Liver (tissue), 9 donors: ENCODE results near the gene HVCN1. TPM values are rescaled to one million over a fixed set of nuclear protein-coding genes. Genes with fewer than 3 reads are reported as not detected.

ENCODE experiments used
- DNase-seq: peaks from one replicate; pipeline ENCODE4 v3.0.0-alpha.2; 2017; ENCODE audit warnings: low spot score
- H3K27ac ChIP-seq, 2 donors: one replicate each; pipeline ENCODE4 v1.7.0; 2013; ENCODE audit warnings: inconsistent platforms in 2 of 2, low read length in 2 of 2, control low read depth in 1 of 2, low read depth in 1 of 2, mild to moderate bottlenecking in 1 of 2
- H3K27me3 ChIP-seq, 4 donors: one replicate each; pipeline versions ENCODE4 v1.6.1 to v1.7.0; 2013; ENCODE audit warnings: low read length in 3 of 4, inconsistent platforms in 1 of 4, mild to moderate bottlenecking in 1 of 4, moderate library complexity in 1 of 4; ENCODE audit not compliant: control insufficient read depth in 4 of 4, insufficient read depth in 4 of 4
- H3K36me3 ChIP-seq, 4 donors: one replicate each; pipeline versions ENCODE4 v1.6.1 to v1.7.0; 2013; ENCODE audit warnings: low read length in 3 of 4, mild to moderate bottlenecking in 3 of 4, low read depth in 1 of 4, moderate library complexity in 1 of 4; ENCODE audit not compliant: control insufficient read depth in 4 of 4, insufficient read depth in 3 of 4
- H3K4me1 ChIP-seq, 4 donors: one replicate each; pipeline versions ENCODE4 v1.6.1 to v1.7.0; 2013; ENCODE audit warnings: low read length in 3 of 4, mild to moderate bottlenecking in 3 of 4, moderate library complexity in 1 of 4; ENCODE audit not compliant: control insufficient read depth in 4 of 4, insufficient read depth in 4 of 4
- H3K4me3 ChIP-seq, 3 donors: one replicate each; pipeline versions ENCODE4 v1.6.1 to v1.7.0; 2013; ENCODE audit warnings: low read length in 3 of 3, control low read depth in 1 of 3, low read depth in 1 of 3, mild to moderate bottlenecking in 1 of 3
- H3K9ac ChIP-seq, 2 donors: one replicate each; pipeline ENCODE4 v1.7.0; 2013; ENCODE audit warnings: low read length in 2 of 2, mild to moderate bottlenecking in 2 of 2, moderate library complexity in 2 of 2, control low read depth in 1 of 2, low read depth in 1 of 2
- H3K9me3 ChIP-seq, 4 donors: one replicate each; pipeline versions ENCODE4 v1.6.1 to v1.7.0; 2013; ENCODE audit warnings: low read length in 3 of 4; ENCODE audit not compliant: control insufficient read depth in 4 of 4
- CTCF ChIP-seq: fragments of 150-350 bp; IDR thresholded peaks from 2 replicates; pipeline ENCODE4 v1.5.1; 2017; ENCODE audit warnings: improper control_type of control experiment, low read depth, low read length; ENCODE audit not compliant: missing input control
- EGR1 ChIP-seq, 2 donors: IDR thresholded peaks; 2 replicates each; pipeline ENCODE4 v1.6.1; 2016 to 2018; ENCODE audit warnings: antibody characterized with exemption in 2 of 2, low read depth in 2 of 2
- FOXA1 ChIP-seq: IDR thresholded peaks from 2 replicates; pipeline ENCODE4 v1.6.1; 2016; ENCODE audit warnings: antibody characterized with exemption
- FOXA2 ChIP-seq: IDR thresholded peaks from 2 replicates; pipeline ENCODE4 v1.6.1; 2016; ENCODE audit warnings: antibody characterized with exemption
- GABPA ChIP-seq, 2 donors: IDR thresholded peaks in 1 of 2; conservative IDR thresholded peaks in 1 of 2; 2 replicates each; pipeline ENCODE4 v1.6.1; 2016; ENCODE audit warnings: antibody characterized with exemption in 2 of 2, mild to moderate bottlenecking in 1 of 2, moderate library complexity in 1 of 2
- HNF4A ChIP-seq, 2 donors: conservative IDR thresholded peaks; 2 replicates each; pipeline ENCODE4 v1.6.1; 2016; ENCODE audit warnings: antibody characterized with exemption in 2 of 2, mild to moderate bottlenecking in 2 of 2
- HNF4G ChIP-seq: IDR thresholded peaks from 2 replicates; pipeline ENCODE4 v1.6.1; 2016; ENCODE audit warnings: antibody characterized with exemption
- JUND ChIP-seq, 2 donors: IDR thresholded peaks; 2 replicates each; pipeline ENCODE4 v1.6.1; 2016; ENCODE audit warnings: antibody characterized with exemption in 2 of 2
- NR2F2 ChIP-seq: IDR thresholded peaks from 2 replicates; pipeline ENCODE4 v1.6.1; 2016; ENCODE audit warnings: antibody characterized with exemption
- RAD21 ChIP-seq, 2 donors: IDR thresholded peaks; 2 replicates each; pipeline ENCODE4 v1.6.1; 2016; ENCODE audit warnings: antibody characterized with exemption in 2 of 2, mild to moderate bottlenecking in 2 of 2
- RXRA ChIP-seq, 2 donors: IDR thresholded peaks; 2 replicates each; pipeline ENCODE4 v1.6.1; 2017 to 2018; ENCODE audit warnings: antibody characterized with exemption in 2 of 2, mild to moderate bottlenecking in 1 of 2
- SP1 ChIP-seq: IDR thresholded peaks from 2 replicates; pipeline ENCODE4 v1.6.1; 2018; ENCODE audit warnings: antibody characterized with exemption, mild to moderate bottlenecking
- TAF1 ChIP-seq: conservative IDR thresholded peaks from 2 replicates; pipeline ENCODE4 v1.6.1; 2016; ENCODE audit warnings: antibody characterized with exemption, mild to moderate bottlenecking
- YY1 ChIP-seq: IDR thresholded peaks from 2 replicates; pipeline ENCODE4 v1.6.1; 2016; ENCODE audit warnings: antibody characterized with exemption, mild to moderate bottlenecking
- WGBS: extraction: QIAGEN DNeasy Blood & Tissue Kit; methylation state at CpG from one replicate; pipeline ENCODE4 v1.1.7; 2013; 5-methylcytosine and 5-hydroxymethylcytosine counted together
- polyA plus RNA-seq, 2 donors: library from polyadenylated mRNA; stranded (reverse) in 1 of 2; unstranded in 1 of 2; fragments of 200-250 nt in 1 of 2; fragments of >200 nt in 1 of 2; fragmentation: Nextera tagmentation in 1 of 2; extraction: Ambion mirVana in 1 of 2; gene quantifications; one replicate each; pipeline versions ENCODE4 v1.2.1 to v1.2.3, GENCODE V29; 2013 to 2015
- total RNA-seq, 2 donors: library from RNA; depleted of rRNA; stranded (reverse); fragments of >200 nt; gene quantifications; one replicate each; pipeline ENCODE4 v1.2.3, GENCODE V29; 2014
- TF ChIP-seq, protein P1 (sequence below): IDR thresholded peaks from 2 replicates; pipeline ENCODE4 v1.6.1; 2016; ENCODE audit warnings: antibody characterized with exemption
- TF ChIP-seq, protein P2 (sequence below): IDR thresholded peaks from 2 replicates; pipeline ENCODE4 v1.6.1; 2016; ENCODE audit warnings: antibody characterized with exemption, mild to moderate bottlenecking
- TF ChIP-seq, protein P3 (sequence below): IDR thresholded peaks from 2 replicates; pipeline ENCODE4 v1.6.1; 2016; ENCODE audit warnings: antibody characterized with exemption
- TF ChIP-seq, protein P4 (sequence below): IDR thresholded peaks from 2 replicates; pipeline ENCODE4 v1.6.1; 2016; ENCODE audit warnings: antibody characterized with exemption
- donor health status: healthy.
- donor health status: healthy.
- donor health status: healthy.
- donor health status: healthy.
- donor health status: healthy.

Gene HVCN1
- total and polyA plus RNA-seq, 4 donors, result 1.8 to 5.4 (median 2.5) TPM

DNA sequence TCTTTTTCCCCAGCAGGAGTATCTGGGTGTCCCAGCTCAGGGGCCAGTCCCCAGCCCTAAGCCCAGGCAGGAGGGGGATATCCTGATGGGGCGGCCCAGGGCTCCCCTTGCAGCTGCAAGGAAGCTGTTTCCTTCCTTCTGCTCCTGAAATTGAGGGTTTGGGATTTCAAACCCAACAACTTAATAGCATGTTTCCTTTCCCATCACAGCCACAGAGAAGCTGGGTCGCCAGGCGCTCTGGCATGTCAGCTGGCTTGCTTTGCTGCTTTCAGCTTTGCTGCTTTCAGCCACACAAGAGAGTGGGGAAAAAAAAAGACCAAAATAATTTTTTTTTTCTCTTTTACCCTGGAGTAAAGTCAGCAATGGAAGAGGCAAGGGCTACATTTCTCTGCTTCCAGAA, 30.0 kb downstream of the HVCN1 start:
- no peaks in the 10 kb centered on the region for H3K36me3 ChIP-seq
- WGBS, result 86% methylated on average over 3 of the region's 3 CpGs
- no peaks in the 10 kb centered on the region for H3K27me3 ChIP-seq
- no peak for TF ChIP-seq FOXA1
- no peak for TF ChIP-seq EGR1 (IDR thresholded peaks at IDR 0.05; ENCODE audit: low read depth in 2 of 2)
- H3K9me3 ChIP-seq, result no peaks in the 10 kb centered on the region
- H3K4me3 ChIP-seq, result no peak overlapping the region
- no peaks in the 10 kb centered on the region for H3K4me1 ChIP-seq
- no peak for DNase-seq
- H3K9ac ChIP-seq, result no peak overlapping the region
- no peak overlapping the region for H3K27ac ChIP-seq

DNA sequence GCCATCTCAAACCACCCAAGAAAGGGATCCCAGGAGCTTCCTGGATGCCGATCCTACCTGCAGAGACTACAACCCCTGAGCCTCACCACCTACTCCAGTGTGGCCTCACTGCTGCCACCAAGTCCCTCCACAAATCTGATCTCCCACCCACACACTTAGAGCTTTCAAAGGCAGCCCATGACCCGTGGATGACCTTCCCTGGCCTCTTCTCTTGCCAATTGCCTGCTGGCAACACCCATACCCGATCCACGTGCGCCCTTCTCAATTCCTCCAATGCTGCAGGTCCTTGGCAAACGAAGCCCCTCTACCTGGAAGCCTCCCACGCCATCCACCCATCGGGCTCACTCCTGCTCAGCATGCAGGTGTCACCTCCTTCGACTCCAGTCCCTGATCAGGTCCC, 30.7 kb downstream of the HVCN1 start:
- Histone ChIP-seq H3K4me1 (no peaks in the 10 kb centered on the region), H3K27ac (no peak overlapping the region), H3K36me3 (no peaks in the 10 kb centered on the region), H3K9me3 (no peaks in the 10 kb centered on the region), H3K4me3 (no peak overlapping the region), H3K27me3 (no peaks in the 10 kb centered on the region), H3K9ac (no peak overlapping the region)
- TF ChIP-seq SP1, result no peak
- TF ChIP-seq JUND (IDR thresholded peaks at IDR 0.05), result no peak
- TF ChIP-seq, protein P1, sequence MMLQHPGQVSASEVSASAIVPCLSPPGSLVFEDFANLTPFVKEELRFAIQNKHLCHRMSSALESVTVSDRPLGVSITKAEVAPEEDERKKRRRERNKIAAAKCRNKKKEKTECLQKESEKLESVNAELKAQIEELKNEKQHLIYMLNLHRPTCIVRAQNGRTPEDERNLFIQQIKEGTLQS, result no peak
- no peak for TF ChIP-seq FOXA1
- no peak for TF ChIP-seq TAF1
- no peak for TF ChIP-seq YY1
- TF ChIP-seq HNF4G, result no peak
- no peak for TF ChIP-seq CTCF
- TF ChIP-seq FOXA2, result no peak
- no peak for TF ChIP-seq NR2F2
- no peak for TF ChIP-seq RAD21 (IDR thresholded peaks at IDR 0.05)
- TF ChIP-seq, protein P2, sequence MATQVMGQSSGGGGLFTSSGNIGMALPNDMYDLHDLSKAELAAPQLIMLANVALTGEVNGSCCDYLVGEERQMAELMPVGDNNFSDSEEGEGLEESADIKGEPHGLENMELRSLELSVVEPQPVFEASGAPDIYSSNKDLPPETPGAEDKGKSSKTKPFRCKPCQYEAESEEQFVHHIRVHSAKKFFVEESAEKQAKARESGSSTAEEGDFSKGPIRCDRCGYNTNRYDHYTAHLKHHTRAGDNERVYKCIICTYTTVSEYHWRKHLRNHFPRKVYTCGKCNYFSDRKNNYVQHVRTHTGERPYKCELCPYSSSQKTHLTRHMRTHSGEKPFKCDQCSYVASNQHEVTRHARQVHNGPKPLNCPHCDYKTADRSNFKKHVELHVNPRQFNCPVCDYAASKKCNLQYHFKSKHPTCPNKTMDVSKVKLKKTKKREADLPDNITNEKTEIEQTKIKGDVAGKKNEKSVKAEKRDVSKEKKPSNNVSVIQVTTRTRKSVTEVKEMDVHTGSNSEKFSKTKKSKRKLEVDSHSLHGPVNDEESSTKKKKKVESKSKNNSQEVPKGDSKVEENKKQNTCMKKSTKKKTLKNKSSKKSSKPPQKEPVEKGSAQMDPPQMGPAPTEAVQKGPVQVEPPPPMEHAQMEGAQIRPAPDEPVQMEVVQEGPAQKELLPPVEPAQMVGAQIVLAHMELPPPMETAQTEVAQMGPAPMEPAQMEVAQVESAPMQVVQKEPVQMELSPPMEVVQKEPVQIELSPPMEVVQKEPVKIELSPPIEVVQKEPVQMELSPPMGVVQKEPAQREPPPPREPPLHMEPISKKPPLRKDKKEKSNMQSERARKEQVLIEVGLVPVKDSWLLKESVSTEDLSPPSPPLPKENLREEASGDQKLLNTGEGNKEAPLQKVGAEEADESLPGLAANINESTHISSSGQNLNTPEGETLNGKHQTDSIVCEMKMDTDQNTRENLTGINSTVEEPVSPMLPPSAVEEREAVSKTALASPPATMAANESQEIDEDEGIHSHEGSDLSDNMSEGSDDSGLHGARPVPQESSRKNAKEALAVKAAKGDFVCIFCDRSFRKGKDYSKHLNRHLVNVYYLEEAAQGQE, result no peak
- no peak for TF ChIP-seq GABPA (IDR thresholded peaks at IDR 0.05 in 1 of 2, conservative IDR thresholded peaks at IDR 0.05 in 1 of 2)
- no peak for TF ChIP-seq HNF4A (conservative IDR thresholded peaks at IDR 0.05)
- TF ChIP-seq, protein P3, sequence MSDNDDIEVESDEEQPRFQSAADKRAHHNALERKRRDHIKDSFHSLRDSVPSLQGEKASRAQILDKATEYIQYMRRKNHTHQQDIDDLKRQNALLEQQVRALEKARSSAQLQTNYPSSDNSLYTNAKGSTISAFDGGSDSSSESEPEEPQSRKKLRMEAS, result no peak
- no peak for TF ChIP-seq RXRA (IDR thresholded peaks at IDR 0.05)
- TF ChIP-seq, protein P4, sequence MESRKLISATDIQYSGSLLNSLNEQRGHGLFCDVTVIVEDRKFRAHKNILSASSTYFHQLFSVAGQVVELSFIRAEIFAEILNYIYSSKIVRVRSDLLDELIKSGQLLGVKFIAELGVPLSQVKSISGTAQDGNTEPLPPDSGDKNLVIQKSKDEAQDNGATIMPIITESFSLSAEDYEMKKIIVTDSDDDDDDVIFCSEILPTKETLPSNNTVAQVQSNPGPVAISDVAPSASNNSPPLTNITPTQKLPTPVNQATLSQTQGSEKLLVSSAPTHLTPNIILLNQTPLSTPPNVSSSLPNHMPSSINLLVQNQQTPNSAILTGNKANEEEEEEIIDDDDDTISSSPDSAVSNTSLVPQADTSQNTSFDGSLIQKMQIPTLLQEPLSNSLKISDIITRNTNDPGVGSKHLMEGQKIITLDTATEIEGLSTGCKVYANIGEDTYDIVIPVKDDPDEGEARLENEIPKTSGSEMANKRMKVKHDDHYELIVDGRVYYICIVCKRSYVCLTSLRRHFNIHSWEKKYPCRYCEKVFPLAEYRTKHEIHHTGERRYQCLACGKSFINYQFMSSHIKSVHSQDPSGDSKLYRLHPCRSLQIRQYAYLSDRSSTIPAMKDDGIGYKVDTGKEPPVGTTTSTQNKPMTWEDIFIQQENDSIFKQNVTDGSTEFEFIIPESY, result no peak
- no peak for DNase-seq
- 83% methylated on average over 9 of the region's 9 CpGs for WGBS
